ENCODE data around the gene MGAM2. TPM values are rescaled to one million over a fixed set of nuclear protein-coding genes. Genes with fewer than 3 reads are reported as not detected.

The MGAM2 gene
- total RNA-seq, 1 experiment from 2014 or later = not detected

GRCh38 chr7:142228537-142229104 is 117.1 kb downstream of the MGAM2 start:
- H2AFZ ChIP-seq = no peak overlapping the region
- CTCF ChIA-PET = no interaction called here

DNA sequence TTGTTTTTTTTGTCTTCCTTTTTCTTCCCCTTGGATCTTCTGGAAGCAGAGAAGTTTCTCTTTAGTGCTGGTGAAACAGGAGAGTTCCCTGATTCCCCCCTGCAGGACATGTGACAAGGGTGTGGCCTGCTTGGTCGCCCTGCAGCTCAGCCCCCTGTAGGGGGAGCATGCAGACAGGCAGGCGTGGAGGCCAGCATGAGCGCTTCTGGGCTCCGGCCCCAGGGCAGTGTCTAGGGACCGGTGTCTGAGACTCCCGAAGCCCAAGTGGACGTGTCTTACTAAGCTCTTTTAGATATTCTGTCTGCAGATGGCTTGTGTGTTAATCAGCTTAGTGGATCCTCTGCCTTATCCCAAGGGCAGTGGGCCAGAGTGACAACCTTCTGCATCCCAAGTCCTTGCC is 120.2 kb downstream of the MGAM2 start:
- Histone ChIP-seq H3K79me2 (ENCODE audit: low read depth) (no peaks in the 10 kb centered on the region), H3K9me2 (ENCODE audit: insufficient read depth) (no peaks in the 10 kb centered on the region), H3K9me3 (ENCODE audit: insufficient read depth, low read depth) (no peaks in the 10 kb centered on the region), H3K4me2 (no peak overlapping the region), H2AFZ (no peak overlapping the region), H3K27ac (no peak overlapping the region), H3K4me1 (replicated peaks; ENCODE audit: insufficient read depth) (no peaks in the 10 kb centered on the region), H3K27me3 (ENCODE audit: insufficient read depth, low read depth) (peaks cover 6% of the 10 kb centered on the region; the same call in 1 of the 2 replicates), H3K36me3 (ENCODE audit: low read depth) (no peaks in the 10 kb centered on the region), H3K4me3 (no peak overlapping the region), H3F3A (ENCODE audit: insufficient read depth, low read depth) (no peaks in the 10 kb centered on the region), H4K20me1 (ENCODE audit: insufficient read depth) (no peaks in the 10 kb centered on the region)
- POLR2A ChIA-PET (ENCODE audit: unreplicated experiment) = no interaction called here
- TF ChIP-seq, protein P1, sequence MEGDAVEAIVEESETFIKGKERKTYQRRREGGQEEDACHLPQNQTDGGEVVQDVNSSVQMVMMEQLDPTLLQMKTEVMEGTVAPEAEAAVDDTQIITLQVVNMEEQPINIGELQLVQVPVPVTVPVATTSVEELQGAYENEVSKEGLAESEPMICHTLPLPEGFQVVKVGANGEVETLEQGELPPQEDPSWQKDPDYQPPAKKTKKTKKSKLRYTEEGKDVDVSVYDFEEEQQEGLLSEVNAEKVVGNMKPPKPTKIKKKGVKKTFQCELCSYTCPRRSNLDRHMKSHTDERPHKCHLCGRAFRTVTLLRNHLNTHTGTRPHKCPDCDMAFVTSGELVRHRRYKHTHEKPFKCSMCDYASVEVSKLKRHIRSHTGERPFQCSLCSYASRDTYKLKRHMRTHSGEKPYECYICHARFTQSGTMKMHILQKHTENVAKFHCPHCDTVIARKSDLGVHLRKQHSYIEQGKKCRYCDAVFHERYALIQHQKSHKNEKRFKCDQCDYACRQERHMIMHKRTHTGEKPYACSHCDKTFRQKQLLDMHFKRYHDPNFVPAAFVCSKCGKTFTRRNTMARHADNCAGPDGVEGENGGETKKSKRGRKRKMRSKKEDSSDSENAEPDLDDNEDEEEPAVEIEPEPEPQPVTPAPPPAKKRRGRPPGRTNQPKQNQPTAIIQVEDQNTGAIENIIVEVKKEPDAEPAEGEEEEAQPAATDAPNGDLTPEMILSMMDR (conservative IDR thresholded peaks at IDR 0.05) = no peak
- no peak for TF ChIP-seq EZH2 (IDR thresholded peaks at IDR 0.05; ENCODE audit: low read depth)
- CTCF ChIA-PET = no interaction called here
- DNase-seq = no peak
- intact Hi-C loops (cut with micrococcal nuclease; ENCODE audit: unreplicated experiment) = no loop called here
- no TSS peak for BruUV-seq (replicated peaks)

More at GRCh38 chr7:142228537-142229104, 117.1 kb downstream of the MGAM2 start:
- POLR2A ChIA-PET (ENCODE audit: unreplicated experiment) = no interaction called here
- intact Hi-C loops (cut with micrococcal nuclease; ENCODE audit: unreplicated experiment) = no loop called here
- DNase-seq = no peak
- no peaks in the 10 kb centered on the region for H3K9me3 ChIP-seq (ENCODE audit: insufficient read depth, low read depth)
- H3K79me2 ChIP-seq (ENCODE audit: low read depth) = no peaks in the 10 kb centered on the region
- TF ChIP-seq EZH2 (IDR thresholded peaks at IDR 0.05; ENCODE audit: low read depth) = no peak
- TF ChIP-seq, protein P1 (conservative IDR thresholded peaks at IDR 0.05) = no peak
- BruUV-seq (replicated peaks) = no TSS peak
- no peaks in the 10 kb centered on the region for H3K9me2 ChIP-seq (ENCODE audit: insufficient read depth)
- no peaks in the 10 kb centered on the region for H3F3A ChIP-seq (ENCODE audit: insufficient read depth, low read depth)
- no peak overlapping the region for H3K4me3 ChIP-seq
- no peak overlapping the region for H3K27ac ChIP-seq
- no peaks in the 10 kb centered on the region for H3K27me3 ChIP-seq (ENCODE audit: insufficient read depth, low read depth)
- H3K36me3 ChIP-seq (ENCODE audit: low read depth) = no peaks in the 10 kb centered on the region
- no peaks in the 10 kb centered on the region for H3K4me1 ChIP-seq (replicated peaks; ENCODE audit: insufficient read depth)
- H3K4me2 ChIP-seq = no peak overlapping the region
- no peaks in the 10 kb centered on the region for H4K20me1 ChIP-seq (ENCODE audit: insufficient read depth)

GRCh38 chr7:142240546-142240945 is 129.0 kb downstream of the MGAM2 start:
- Histone ChIP-seq H3K4me2 (no peak overlapping the region), H2AFZ (no peak overlapping the region), H3F3A (ENCODE audit: insufficient read depth, low read depth) (no peaks in the 10 kb centered on the region), H3K4me3 (no peak overlapping the region), H3K4me1 (replicated peaks; ENCODE audit: insufficient read depth) (no peaks in the 10 kb centered on the region), H3K27ac (no peak overlapping the region), H3K36me3 (ENCODE audit: low read depth) (no peaks in the 10 kb centered on the region), H4K20me1 (ENCODE audit: insufficient read depth) (no peaks in the 10 kb centered on the region), H3K9me2 (ENCODE audit: insufficient read depth) (no peaks in the 10 kb centered on the region), H3K9me3 (ENCODE audit: insufficient read depth, low read depth) (no peaks in the 10 kb centered on the region), H3K79me2 (ENCODE audit: low read depth) (no peaks in the 10 kb centered on the region), H3K27me3 (ENCODE audit: insufficient read depth, low read depth) (peaks cover 22% of the 10 kb centered on the region; the same call in 1 of the 2 replicates)
- POLR2A ChIA-PET (ENCODE audit: unreplicated experiment) = no interaction called here
- no TSS peak for BruUV-seq (replicated peaks)
- intact Hi-C loops (cut with micrococcal nuclease; ENCODE audit: unreplicated experiment) = no loop called here
- no peak for TF ChIP-seq EZH2 (IDR thresholded peaks at IDR 0.05; ENCODE audit: low read depth)
- TF ChIP-seq, protein P1 (conservative IDR thresholded peaks at IDR 0.05) = no peak
- CTCF ChIA-PET = no interaction called here
- DNase-seq = no peak

Measured in PC-9 (cell line).